DOHH2 (cell line): ENCODE data around the gene LACTB.

Source experiments
- H3F3A ChIP-seq: fragments of 200-600 bp; sonication (generic), shearing (Covaris generic); 2 replicates; pipeline ENCODE4 v1.6.0; 2016; ENCODE audit warnings: antibody characterized with exemption, mild to moderate bottlenecking; ENCODE audit not compliant: control insufficient read depth, insufficient read depth
- H3K27ac ChIP-seq: fragments of 200-600 bp; sonication (generic); 2 replicates; pipeline ENCODE4 v1.5.1; 2014; ENCODE audit warnings: low read depth, mild to moderate bottlenecking, low read length, moderate library complexity
- H3K27me3 ChIP-seq: fragments of 200-600 bp; sonication (generic); 2 replicates; pipeline ENCODE4 v1.6.1; 2014; ENCODE audit warnings: mild to moderate bottlenecking, low read length, mixed read lengths; ENCODE audit not compliant: control insufficient read depth
- H3K36me3 ChIP-seq: fragments of 200-600 bp; sonication (generic); 2 replicates; pipeline ENCODE4 v1.6.1; 2014; ENCODE audit warnings: mild to moderate bottlenecking, low read length, moderate library complexity, mixed read lengths; ENCODE audit not compliant: control insufficient read depth
- H3K4me1 ChIP-seq: fragments of 200-600 bp; sonication (generic); 2 replicates; pipeline ENCODE4 v1.6.1; 2014; ENCODE audit warnings: mild to moderate bottlenecking, low read length, mixed read lengths; ENCODE audit not compliant: control insufficient read depth
- H3K4me2 ChIP-seq: fragments of 200-600 bp; sonication (generic); 2 replicates; pipeline ENCODE4 v1.6.0; 2014; ENCODE audit warnings: mild to moderate bottlenecking, low read length, moderate library complexity
- H3K4me3 ChIP-seq: fragments of 200-600 bp; sonication (generic); 2 replicates; pipeline ENCODE4 v1.5.1; 2014; ENCODE audit warnings: mild to moderate bottlenecking, low read length, mixed read lengths
- H3K79me2 ChIP-seq: fragments of 200-600 bp; sonication (generic); 2 replicates; pipeline ENCODE4 v1.6.1; 2014; ENCODE audit warnings: mild to moderate bottlenecking, low read length, mixed read lengths; ENCODE audit not compliant: control insufficient read depth
- H3K9me2 ChIP-seq: fragments of 200-600 bp; sonication (generic); replicated peaks from 2 replicates; pipeline ENCODE4 v1.6.1; 2014; ENCODE audit warnings: mild to moderate bottlenecking, low read length, mixed read lengths; ENCODE audit not compliant: control insufficient read depth
- H3K9me3 ChIP-seq: fragments of 200-600 bp; sonication (generic); 2 replicates; pipeline ENCODE4 v1.6.1; 2014; ENCODE audit warnings: antibody characterized with exemption, low read length, mixed read lengths; ENCODE audit not compliant: control insufficient read depth, insufficient read depth
- H4K20me1 ChIP-seq: fragments of 200-600 bp; sonication (generic); 2 replicates; pipeline ENCODE4 v1.6.0; 2014; ENCODE audit warnings: low read depth, mild to moderate bottlenecking, antibody characterized with exemption, low read length, moderate library complexity; ENCODE audit not compliant: control insufficient read depth, insufficient read depth
- EZH2phosphoT487 ChIP-seq: fragments of 200-600 bp; sonication (generic); IDR thresholded peaks from 2 replicates; pipeline ENCODE4 v1.6.1; 2017; ENCODE audit warnings: borderline replicate concordance, mild to moderate bottlenecking, antibody characterized with exemption, low read length, moderate library complexity, mixed read lengths
- TF ChIP-seq, protein P1 (sequence below): fragments of 200-600 bp; sonication (generic); IDR thresholded peaks from one replicate; pipeline ENCODE4 v1.5.1; 2014; ENCODE audit warnings: antibody characterized with exemption, mild to moderate bottlenecking, low read depth, low read length; ENCODE audit not compliant: poor library complexity, severe bottlenecking

The LACTB gene

DNA sequence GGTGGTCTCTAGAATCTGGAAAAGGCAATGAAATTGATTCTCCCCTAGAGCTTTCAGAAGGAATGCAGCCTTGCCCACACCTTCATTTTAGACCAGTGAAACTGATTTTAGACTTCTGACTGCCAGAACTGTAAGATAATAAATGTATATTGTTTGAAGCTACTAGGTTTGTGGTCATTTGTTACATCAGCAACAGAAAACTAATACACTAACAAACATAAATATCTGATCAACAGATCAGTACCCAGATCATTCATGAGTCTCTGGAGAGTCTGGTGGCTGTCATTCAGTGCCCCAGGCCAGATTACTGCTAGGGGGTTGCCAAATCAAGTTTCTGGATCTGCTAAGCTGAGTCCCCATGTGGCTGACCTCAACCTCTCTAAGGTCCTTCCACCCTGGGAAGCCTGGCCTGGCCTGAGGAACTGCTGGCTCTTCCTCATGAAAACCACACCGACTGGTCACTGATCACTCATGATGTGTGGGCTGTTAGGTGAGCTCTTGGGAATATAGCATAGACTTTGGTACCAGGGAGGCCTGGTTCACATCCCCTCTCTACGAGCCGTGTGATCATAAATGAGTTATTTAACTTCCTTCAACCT is 11.1 kb upstream of the LACTB start:
- Histone ChIP-seq H3K36me3 (no peaks in the 10 kb centered on the region), H3K27me3 (no peaks in the 10 kb centered on the region), H3K9me2 (no peaks in the 10 kb centered on the region), H3K9me3 (peaks cover 3% of the 10 kb centered on the region; the same call in 1 of the 2 replicates), H3K27ac (no peak overlapping the region), H3K4me3 (no peak overlapping the region), H3K4me1 (no peaks in the 10 kb centered on the region), H3F3A (no peaks in the 10 kb centered on the region), H3K4me2 (no peak overlapping the region), H4K20me1 (no peaks in the 10 kb centered on the region), H3K79me2 (no peaks in the 10 kb centered on the region)
- TF ChIP-seq EZH2phosphoT487, result no peak
- TF ChIP-seq, protein P1, sequence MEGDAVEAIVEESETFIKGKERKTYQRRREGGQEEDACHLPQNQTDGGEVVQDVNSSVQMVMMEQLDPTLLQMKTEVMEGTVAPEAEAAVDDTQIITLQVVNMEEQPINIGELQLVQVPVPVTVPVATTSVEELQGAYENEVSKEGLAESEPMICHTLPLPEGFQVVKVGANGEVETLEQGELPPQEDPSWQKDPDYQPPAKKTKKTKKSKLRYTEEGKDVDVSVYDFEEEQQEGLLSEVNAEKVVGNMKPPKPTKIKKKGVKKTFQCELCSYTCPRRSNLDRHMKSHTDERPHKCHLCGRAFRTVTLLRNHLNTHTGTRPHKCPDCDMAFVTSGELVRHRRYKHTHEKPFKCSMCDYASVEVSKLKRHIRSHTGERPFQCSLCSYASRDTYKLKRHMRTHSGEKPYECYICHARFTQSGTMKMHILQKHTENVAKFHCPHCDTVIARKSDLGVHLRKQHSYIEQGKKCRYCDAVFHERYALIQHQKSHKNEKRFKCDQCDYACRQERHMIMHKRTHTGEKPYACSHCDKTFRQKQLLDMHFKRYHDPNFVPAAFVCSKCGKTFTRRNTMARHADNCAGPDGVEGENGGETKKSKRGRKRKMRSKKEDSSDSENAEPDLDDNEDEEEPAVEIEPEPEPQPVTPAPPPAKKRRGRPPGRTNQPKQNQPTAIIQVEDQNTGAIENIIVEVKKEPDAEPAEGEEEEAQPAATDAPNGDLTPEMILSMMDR, result no peak

DNA sequence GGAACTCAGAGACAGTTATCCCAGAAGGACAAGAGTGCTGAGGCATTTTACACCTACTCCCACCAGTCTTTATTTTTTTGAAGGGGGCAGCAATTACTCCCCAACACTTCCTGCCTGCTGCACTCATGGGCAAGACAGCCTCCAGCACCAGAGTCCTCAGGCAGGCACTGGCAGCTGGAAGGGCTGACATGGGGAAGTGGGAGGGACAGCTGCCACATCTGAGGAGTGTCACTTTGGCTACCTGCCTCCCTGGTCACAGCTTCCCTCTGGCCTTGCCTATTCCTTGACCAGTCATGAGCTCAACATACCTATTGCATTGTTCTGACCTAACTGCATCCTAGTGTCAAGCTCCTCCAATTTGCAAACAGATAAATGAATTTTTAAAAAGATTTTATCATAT is 10.2 kb upstream of the LACTB start:
- no peaks in the 10 kb centered on the region for H3K36me3 ChIP-seq
- H3K27me3 ChIP-seq, result no peaks in the 10 kb centered on the region; the same call in 1 of the 2 replicates
- no peak overlapping the region for H3K27ac ChIP-seq
- H3K4me2 ChIP-seq, result no peak overlapping the region
- no peaks in the 10 kb centered on the region for H3K79me2 ChIP-seq
- H3K4me1 ChIP-seq, result no peaks in the 10 kb centered on the region
- H3K9me3 ChIP-seq, result peaks cover 3% of the 10 kb centered on the region; the same call in 1 of the 2 replicates
- no peaks in the 10 kb centered on the region for H3K9me2 ChIP-seq
- H4K20me1 ChIP-seq, result no peaks in the 10 kb centered on the region
- TF ChIP-seq EZH2phosphoT487, result no peak
- TF ChIP-seq, protein P1, result no peak
- H3K4me3 ChIP-seq, result no peak overlapping the region
- no peaks in the 10 kb centered on the region for H3F3A ChIP-seq

DNA sequence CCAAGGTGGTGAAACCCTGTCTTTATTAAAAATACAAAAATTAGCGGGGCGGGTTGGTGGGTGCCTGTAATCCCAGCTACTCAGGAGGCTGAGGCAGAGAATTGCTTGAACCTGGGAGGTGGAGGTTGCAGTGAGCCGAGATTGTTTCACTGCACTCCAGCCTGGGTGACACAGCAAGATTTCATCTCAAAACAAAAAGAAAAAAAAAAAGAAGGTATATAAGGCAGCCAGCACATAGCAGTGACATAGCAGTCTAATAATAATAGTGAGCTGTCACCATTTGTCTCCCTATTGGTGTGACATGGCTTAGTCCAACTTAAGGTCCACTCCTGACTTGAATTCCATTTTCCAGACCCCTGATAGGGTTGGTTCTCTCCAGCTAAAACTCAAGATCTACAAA is 8.8 kb upstream of the LACTB start:
- Histone ChIP-seq H3K4me1 (no peaks in the 10 kb centered on the region), H3K9me3 (no peaks in the 10 kb centered on the region), H3K4me3 (no peak overlapping the region), H3K36me3 (no peaks in the 10 kb centered on the region), H3K4me2 (no peak overlapping the region), H4K20me1 (no peaks in the 10 kb centered on the region), H3K27ac (no peak overlapping the region), H3F3A (no peaks in the 10 kb centered on the region), H3K79me2 (no peaks in the 10 kb centered on the region), H3K9me2 (no peaks in the 10 kb centered on the region), H3K27me3 (no peaks in the 10 kb centered on the region; the same call in 1 of the 2 replicates)
- no peak for TF ChIP-seq EZH2phosphoT487
- TF ChIP-seq, protein P1, result no peak

- Histone ChIP-seq H4K20me1 (no peaks in the 10 kb centered on the region), H3K27ac (no peak overlapping the region), H3K4me2 (no peak overlapping the region)
These were observed 7.2 kb upstream of the LACTB start for GRCh38 chr15:63114465-63114864.

More at GRCh38 chr15:63114465-63114864, 7.2 kb upstream of the LACTB start:
- TF ChIP-seq, protein P1, result no peak
- TF ChIP-seq EZH2phosphoT487, result no peak
- Histone ChIP-seq H3K36me3 (no peaks in the 10 kb centered on the region), H3F3A (no peaks in the 10 kb centered on the region), H3K4me3 (no peak overlapping the region), H3K79me2 (no peaks in the 10 kb centered on the region), H3K9me2 (no peaks in the 10 kb centered on the region), H3K4me1 (no peaks in the 10 kb centered on the region), H3K9me3 (peaks cover 5% of the 10 kb centered on the region), H3K27me3 (no peaks in the 10 kb centered on the region; the same call in 1 of the 2 replicates)
